GM12892 (cell line): ENCODE data around the gene C1orf232.
A peak's percentile ranks its signal among the peaks of the same experiment; 100 is the strongest.

ENCODE experiments used
- DNase-seq: peaks from one replicate; pipeline ENCODE4 v3.0.0; 2011; ENCODE audit not compliant: insufficient read length
- FAIRE-seq: peaks from 2 replicates; lab custom pipeline; 2011; peaks lifted over from hg19 to GRCh38; lab: Jason Lieb, UNC
- POLR2A ChIP-seq: IDR thresholded peaks from 2 replicates; pipeline ENCODE4 v1.6.1; 2011; ENCODE audit warnings: low read depth, low read length, control low read depth
- POLR2AphosphoS5 ChIP-seq: IDR thresholded peaks from 2 replicates; pipeline ENCODE4 v1.6.1; 2011; ENCODE audit warnings: low read depth, low read length, control low read depth
- TAF1 ChIP-seq: IDR thresholded peaks from 2 replicates; pipeline ENCODE4 v1.6.1; 2011; ENCODE audit warnings: low read depth, mild to moderate bottlenecking, control low read depth, low read length, borderline replicate concordance

C1orf232 gene

GRCh38 chr1:26171084-26172072 lies 2.6 kb upstream of the C1orf232 start, which contains the start of gene ZNF593OS:
Gene ZNF593OS (minus strand): TSS chr1:26171832. CDS start chr1:26171661, 171 bp downstream.
- no peak for FAIRE-seq
- no peak for DNase-seq
- TF ChIP-seq POLR2A = 0 out of 2 replicates have a peak, but pooled peaks have one; percentile 7
- no peak for TF ChIP-seq TAF1
- TF ChIP-seq POLR2AphosphoS5 = no peak

- TF ChIP-seq POLR2AphosphoS5 = no peak
- TF ChIP-seq TAF1 = no peak
- TF ChIP-seq POLR2A = no peak
- FAIRE-seq (no peak), DNase-seq (no peak)
These were observed 1.7 kb upstream of the C1orf232 start for GRCh38 chr1:26170472-26170821.

- DNase-seq = peak; percentile 100
- FAIRE-seq = peak; percentile 100
- TF ChIP-seq POLR2AphosphoS5 (peak; percentile 81), TAF1 (no peak), POLR2A (peak; percentile 84)
These were observed 1.1 kb upstream of the C1orf232 start, which contains the start of gene ZNF593 for GRCh38 chr1:26169669-26170471. Gene ZNF593 (plus strand): TSS chr1:26169908. CDS start chr1:26169984, 76 bp downstream.

- FAIRE-seq = no peak
- DNase-seq = no peak
- TF ChIP-seq TAF1 (no peak), POLR2A (no peak), POLR2AphosphoS5 (no peak)
These were observed 413 bp upstream of the C1orf232 start for GRCh38 chr1:26169198-26169554.

GRCh38 chr1:26166719-26167281 lies 2.0 kb downstream of the C1orf232 start:
- DNase-seq (no peak), FAIRE-seq (no peak)
- no peak for TF ChIP-seq POLR2AphosphoS5
- no peak for TF ChIP-seq POLR2A
- no peak for TF ChIP-seq TAF1

GRCh38 chr1:26164861-26165842 lies 3.6 kb downstream of the C1orf232 start:
- no peak for DNase-seq
- FAIRE-seq = no peak
- TF ChIP-seq POLR2AphosphoS5 (no peak), POLR2A (no peak), TAF1 (no peak)

- no peak for TF ChIP-seq TAF1
- no peak for TF ChIP-seq POLR2A
- TF ChIP-seq POLR2AphosphoS5 = no peak
- FAIRE-seq = peak; percentile 24
- DNase-seq = peak; percentile 64
These were observed 4.5 kb downstream of the C1orf232 start for GRCh38 chr1:26164036-26164860.

- no peak for FAIRE-seq
- TF ChIP-seq POLR2AphosphoS5 (no peak), TAF1 (no peak), POLR2A (no peak)
- DNase-seq = no peak
These were observed 5.1 kb downstream of the C1orf232 start for GRCh38 chr1:26163684-26164035.

- TF ChIP-seq TAF1 (no peak), POLR2AphosphoS5 (no peak), POLR2A (no peak)
- FAIRE-seq = no peak
- no peak for DNase-seq
These were observed 6.5 kb downstream of the C1orf232 start for GRCh38 chr1:26162220-26162709.
